ENCODE results near the gene SSX2. TPM values are rescaled to one million over a fixed set of nuclear protein-coding genes. Genes with fewer than 3 reads are reported as not detected.
"Not testable (repeated sequence)": the region's sequence is repeated elsewhere in the genome, so short reads cannot be mapped to it uniquely, and the experiment has no call there.

SSX2 gene, protein sequence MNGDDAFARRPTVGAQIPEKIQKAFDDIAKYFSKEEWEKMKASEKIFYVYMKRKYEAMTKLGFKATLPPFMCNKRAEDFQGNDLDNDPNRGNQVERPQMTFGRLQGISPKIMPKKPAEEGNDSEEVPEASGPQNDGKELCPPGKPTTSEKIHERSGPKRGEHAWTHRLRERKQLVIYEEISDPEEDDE
- not detected in 2 replicates for total RNA-seq (2014; rRNA removed; shearing (Covaris generic); ENCODE audit: low replicate concordance)

DNA sequence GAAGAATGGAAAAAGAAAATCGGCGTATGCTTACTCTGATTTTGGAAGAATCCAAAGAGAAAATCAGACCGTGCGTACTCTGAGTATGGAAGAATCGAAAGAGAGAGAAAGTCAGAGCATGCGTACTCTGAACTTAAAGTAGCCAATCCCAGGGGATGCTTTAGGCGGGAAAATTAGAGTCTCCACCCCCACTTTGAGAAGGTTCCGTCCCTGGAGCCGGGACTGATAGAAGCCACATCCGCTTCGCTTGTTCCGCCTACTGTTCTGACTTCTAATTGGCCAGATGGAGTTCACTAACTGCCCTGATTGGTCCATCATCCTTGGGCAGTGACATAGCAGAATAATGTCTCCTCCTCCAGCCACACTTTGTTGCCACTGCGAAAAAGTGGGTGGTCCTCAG lies at the start of gene SSX2:
Gene SSX2 (minus strand): TSS at position 101 of the 400 bp plus-strand sequence. CDS start 1,429 bp downstream, outside the sequence.
- not testable (repeated sequence) for H3K9me3 ChIP-seq, DNase-seq, H3K27me3 ChIP-seq, H3K4me3 ChIP-seq, H3K36me3 ChIP-seq

DNA sequence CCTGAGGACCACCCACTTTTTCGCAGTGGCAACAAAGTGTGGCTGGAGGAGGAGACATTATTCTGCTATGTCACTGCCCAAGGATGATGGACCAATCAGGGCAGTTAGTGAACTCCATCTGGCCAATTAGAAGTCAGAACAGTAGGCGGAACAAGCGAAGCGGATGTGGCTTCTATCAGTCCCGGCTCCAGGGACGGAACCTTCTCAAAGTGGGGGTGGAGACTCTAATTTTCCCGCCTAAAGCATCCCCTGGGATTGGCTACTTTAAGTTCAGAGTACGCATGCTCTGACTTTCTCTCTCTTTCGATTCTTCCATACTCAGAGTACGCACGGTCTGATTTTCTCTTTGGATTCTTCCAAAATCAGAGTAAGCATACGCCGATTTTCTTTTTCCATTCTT lies 44.0 kb upstream of the SSX2 start, which contains the start of gene SSX2B:
Gene SSX2B (plus strand): TSS at position 301 of the 400 bp plus-strand sequence. CDS start 1,429 bp downstream, outside the sequence.
- H3K9me3 ChIP-seq, H3K36me3 ChIP-seq, DNase-seq, H3K4me3 ChIP-seq, H3K27me3 ChIP-seq: not testable (repeated sequence)

DNA sequence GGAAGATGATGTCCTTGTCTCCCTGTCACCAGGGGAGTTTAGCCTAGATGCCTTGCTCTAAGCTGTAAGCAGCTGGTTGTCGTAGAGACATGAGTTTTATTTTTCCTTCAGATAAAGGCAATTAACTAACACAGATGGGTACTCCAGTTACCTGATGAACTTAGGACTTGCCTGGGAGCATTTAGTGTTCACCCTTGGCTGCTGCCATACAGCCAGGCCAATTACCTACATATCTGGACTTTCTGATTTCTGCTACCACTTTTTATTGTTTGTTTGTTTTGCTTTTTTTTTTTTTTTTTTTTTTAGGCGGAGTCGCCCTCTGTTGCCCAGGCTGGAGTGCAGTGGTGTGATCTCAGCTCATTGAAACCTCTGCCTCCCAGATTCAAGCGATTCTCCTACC lies 14.9 kb downstream of the SSX2 start:
- not testable (repeated sequence) for H3K9me3 ChIP-seq, H3K27me3 ChIP-seq, H3K4me3 ChIP-seq, H3K36me3 ChIP-seq, DNase-seq

DNA sequence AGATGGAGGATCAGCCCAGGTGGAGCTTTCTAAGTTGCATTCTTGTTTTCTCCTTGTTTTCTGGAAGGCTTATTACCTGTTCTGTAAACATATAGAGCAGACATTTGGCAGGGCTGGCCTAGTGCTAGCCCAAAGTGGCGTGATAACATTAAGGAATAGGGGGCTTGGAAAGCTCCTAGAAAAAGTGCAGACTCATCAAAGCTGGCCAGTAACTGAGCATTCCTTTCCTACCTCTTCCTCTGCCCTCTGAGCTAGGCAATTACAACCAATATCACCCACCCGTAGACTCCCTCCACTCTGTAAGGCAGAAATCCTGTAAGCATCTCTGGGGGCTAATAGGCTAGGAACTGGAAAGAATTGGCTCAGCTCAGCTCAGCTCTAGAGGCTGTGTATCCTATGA lies 44.8 kb downstream of the SSX2 start:
- H3K4me3 ChIP-seq, H3K36me3 ChIP-seq, DNase-seq, H3K9me3 ChIP-seq, H3K27me3 ChIP-seq: not testable (repeated sequence)

DNA sequence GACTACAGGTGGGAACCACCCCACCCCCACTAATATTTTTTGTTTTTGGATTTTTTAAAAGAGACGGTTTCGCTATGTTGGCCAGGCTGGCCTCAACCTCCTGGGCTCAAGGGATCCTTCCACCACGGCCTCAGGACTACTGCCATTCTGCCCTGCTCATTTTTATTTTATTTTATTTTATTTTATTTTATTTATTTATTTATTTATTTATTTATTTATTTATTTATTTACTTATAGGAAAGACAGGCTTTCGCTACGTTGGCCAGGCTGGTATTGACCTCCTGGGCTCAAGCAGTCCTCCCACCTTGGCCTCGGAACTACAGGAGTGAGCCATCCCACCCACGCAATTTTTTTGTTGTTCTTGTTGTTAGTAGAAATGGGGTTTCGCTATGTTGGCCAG lies 51.5 kb downstream of the SSX2 start:
- not testable (repeated sequence) for H3K4me3 ChIP-seq, DNase-seq, H3K9me3 ChIP-seq, H3K36me3 ChIP-seq, H3K27me3 ChIP-seq

DNA sequence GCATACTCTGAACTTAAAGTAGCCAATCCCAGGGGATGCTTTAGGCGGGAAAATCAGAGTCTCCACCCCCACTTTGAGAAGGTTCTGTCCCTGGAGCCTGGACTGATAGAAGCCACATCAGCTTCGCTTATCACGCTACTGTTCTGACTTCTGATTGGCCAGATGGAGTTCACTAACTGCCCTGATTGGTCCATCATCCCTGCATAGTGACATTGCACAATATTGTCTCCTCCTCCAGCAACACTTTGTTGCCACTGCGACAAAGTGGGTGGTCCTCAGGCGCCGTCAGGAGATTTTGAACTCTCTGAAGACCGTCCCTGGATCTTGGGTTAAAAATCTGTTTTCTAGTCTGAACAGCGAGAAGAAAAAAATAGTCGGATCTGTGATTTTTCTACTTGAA lies 52.2 kb downstream of the SSX2 start, which contains the start of gene SSX7:
Gene SSX7 (minus strand): TSS at position 101 of the 400 bp plus-strand sequence. CDS start 1,428 bp downstream, outside the sequence.
- not testable (repeated sequence) for H3K4me3 ChIP-seq, H3K36me3 ChIP-seq, H3K27me3 ChIP-seq, DNase-seq, H3K9me3 ChIP-seq

DNA sequence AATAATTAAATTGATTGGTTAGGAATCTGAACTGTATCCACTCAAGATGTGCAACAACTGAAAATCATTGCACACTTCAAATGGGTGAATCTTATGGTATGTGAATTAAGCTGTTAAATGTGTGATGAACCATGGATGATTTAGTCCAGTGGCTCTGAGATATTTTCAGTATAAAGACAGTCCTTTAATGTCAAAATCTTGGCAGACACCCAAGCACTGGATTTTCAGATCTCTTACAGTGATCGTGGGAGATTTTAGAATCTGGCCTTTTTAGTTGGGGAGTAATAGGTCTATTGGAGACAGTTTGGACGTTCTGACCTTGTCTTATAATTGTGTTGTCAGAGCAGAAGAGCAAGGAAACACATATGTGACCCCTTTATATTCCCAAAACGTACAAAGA lies 56.3 kb downstream of the SSX2 start:
- not testable (repeated sequence) for H3K36me3 ChIP-seq, DNase-seq, H3K27me3 ChIP-seq, H3K9me3 ChIP-seq, H3K4me3 ChIP-seq

DNA sequence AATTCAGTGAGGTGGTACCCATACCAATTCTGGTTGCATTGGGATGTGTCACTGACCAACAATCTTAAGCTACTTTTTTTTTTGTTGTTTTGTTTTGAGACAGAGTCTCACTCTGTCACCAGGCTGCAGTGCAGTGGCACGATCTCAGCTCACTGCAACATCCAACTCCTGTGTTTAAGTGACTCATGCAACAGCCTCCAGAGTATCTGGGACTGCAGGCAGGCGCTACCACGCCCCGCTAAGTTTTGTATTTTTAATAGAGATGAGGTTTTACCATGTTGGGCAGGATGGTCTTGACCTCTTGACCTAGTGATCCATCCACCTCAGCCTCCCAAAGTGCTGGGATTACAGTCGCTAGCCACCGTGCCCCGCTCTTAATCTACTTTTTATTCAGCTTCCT lies 58.0 kb downstream of the SSX2 start:
- not testable (repeated sequence) for H3K27me3 ChIP-seq, H3K9me3 ChIP-seq, H3K36me3 ChIP-seq, H3K4me3 ChIP-seq, DNase-seq

Other genes with a start within 250 kb of the SSX2 start
- not detected in 2 replicates for gene XAGE1A, start 211.4 kb downstream of the SSX2 start, total RNA-seq (2014; rRNA removed; shearing (Covaris generic); ENCODE audit: low replicate concordance)
- gene XAGE1B, start 190.1 kb downstream of the SSX2 start, total RNA-seq (2014; rRNA removed; shearing (Covaris generic); ENCODE audit: low replicate concordance), result not detected in 2 replicates
- not detected in 2 replicates for gene SSX7, start 52.3 kb downstream of the SSX2 start, total RNA-seq (2014; rRNA removed; shearing (Covaris generic); ENCODE audit: low replicate concordance)
- gene SSX2B, start 44.1 kb upstream of the SSX2 start, total RNA-seq (2014; rRNA removed; shearing (Covaris generic); ENCODE audit: low replicate concordance), result not detected in 2 replicates
- gene SPANXN5, start 90.2 kb upstream of the SSX2 start, total RNA-seq (2014; rRNA removed; shearing (Covaris generic); ENCODE audit: low replicate concordance), result not detected in 2 replicates
- gene XAGE5, start 104.1 kb upstream of the SSX2 start, total RNA-seq (2014; rRNA removed; shearing (Covaris generic); ENCODE audit: low replicate concordance), result not detected in 2 replicates
- gene XAGE3, start 160.9 kb upstream of the SSX2 start, total RNA-seq (2014; rRNA removed; shearing (Covaris generic); ENCODE audit: low replicate concordance), result not detected in 2 replicates
- gene FAM156B, start 190.2 kb upstream of the SSX2 start, total RNA-seq (2014; rRNA removed; shearing (Covaris generic); ENCODE audit: low replicate concordance), result 4.6 and 24.9 TPM in 2 replicates